Left forelimb (tissue), 1 donor: ENCODE data around the gene FRMD8.
"Not testable (repeated sequence)": the region's sequence is repeated elsewhere in the genome, so short reads cannot be mapped to it uniquely, and the experiment has no call there.

Experiments used
- DNase-seq: peaks from one replicate; pipeline ENCODE4 v3.0.0-alpha.2; 2018; ENCODE audit warnings: low spot score

FRMD8 gene

GRCh38 chr11:65435411-65435931 lies 49.0 kb downstream of the FRMD8 start:
- no peak for DNase-seq

- DNase-seq = no peak
Observed at GRCh38 chr11:65435981-65436411, 49.6 kb downstream of the FRMD8 start.

DNA sequence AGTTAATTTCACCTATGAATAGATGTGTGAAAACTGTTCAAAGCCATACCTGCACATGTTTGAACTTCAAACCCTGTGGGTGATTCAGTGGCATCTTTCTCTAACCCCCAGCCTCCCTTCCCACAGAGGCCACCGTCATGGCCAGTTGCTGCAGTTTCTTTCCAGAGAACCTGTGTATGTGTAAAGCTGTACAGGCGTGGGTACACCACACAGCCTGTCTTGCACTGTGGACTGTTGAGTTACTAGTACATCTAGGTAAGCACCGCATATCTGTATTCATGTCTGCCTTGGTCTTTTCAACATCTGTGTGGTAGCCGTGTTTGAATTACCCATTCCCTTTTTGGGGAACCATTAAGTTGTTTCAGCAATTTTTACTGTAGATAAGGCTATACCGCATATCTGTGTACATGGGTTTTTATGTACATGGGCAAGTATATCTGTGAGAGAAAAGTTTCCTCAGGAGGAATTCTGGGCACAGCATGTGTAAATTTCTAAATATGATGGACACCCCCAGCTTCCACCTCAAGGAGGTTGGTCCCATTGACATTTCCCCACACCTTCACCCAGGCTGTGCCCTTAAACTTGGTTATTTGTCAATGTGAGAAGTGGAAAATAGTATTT lies 50.1 kb downstream of the FRMD8 start:
- no peak for DNase-seq

GRCh38 chr11:65437436-65438227 lies 51.2 kb downstream of the FRMD8 start:
- no peak for DNase-seq

DNA sequence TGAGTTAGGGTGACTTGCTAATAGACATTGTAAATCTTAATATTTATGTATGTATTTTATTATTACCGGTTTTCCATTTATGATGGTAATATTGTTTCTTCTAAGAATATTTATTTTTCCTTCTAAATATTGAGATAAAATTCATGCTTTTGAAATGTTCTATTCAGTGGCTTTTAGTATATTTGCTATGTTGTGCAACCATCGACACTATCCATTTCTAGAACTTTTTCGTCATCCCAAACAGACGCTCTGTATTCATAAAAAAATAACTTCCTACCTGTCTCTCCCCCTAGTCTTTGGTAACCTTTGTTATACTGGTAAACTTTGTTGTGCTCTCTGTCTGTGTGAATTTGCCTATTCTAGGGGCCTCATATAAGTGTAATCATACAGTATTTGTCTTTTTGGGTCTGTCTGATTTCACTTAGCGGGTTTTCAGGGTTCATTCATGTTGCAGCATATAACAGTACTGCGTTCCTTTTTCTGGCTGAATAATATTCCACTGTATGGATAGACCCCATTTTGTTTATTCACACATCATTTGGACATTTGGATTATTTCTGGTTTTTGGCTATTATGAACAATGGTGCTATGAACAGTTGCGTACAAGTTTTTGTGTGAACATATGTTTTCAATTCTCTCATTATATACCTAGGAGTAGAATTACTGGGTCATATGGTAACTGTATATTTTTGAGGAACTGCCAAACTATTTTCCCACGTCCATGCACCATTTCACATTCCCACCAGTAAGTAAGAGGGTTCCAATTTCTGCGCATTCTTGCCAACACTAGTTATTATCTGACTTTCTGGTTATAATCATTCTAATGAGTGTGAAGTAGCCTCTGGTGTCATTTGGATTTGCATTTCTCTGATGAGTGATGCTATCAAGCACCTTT lies 52.1 kb downstream of the FRMD8 start:
- DNase-seq = no peak

- no peak for DNase-seq
Observed at GRCh38 chr11:65439331-65440181, 53.1 kb downstream of the FRMD8 start.

DNA sequence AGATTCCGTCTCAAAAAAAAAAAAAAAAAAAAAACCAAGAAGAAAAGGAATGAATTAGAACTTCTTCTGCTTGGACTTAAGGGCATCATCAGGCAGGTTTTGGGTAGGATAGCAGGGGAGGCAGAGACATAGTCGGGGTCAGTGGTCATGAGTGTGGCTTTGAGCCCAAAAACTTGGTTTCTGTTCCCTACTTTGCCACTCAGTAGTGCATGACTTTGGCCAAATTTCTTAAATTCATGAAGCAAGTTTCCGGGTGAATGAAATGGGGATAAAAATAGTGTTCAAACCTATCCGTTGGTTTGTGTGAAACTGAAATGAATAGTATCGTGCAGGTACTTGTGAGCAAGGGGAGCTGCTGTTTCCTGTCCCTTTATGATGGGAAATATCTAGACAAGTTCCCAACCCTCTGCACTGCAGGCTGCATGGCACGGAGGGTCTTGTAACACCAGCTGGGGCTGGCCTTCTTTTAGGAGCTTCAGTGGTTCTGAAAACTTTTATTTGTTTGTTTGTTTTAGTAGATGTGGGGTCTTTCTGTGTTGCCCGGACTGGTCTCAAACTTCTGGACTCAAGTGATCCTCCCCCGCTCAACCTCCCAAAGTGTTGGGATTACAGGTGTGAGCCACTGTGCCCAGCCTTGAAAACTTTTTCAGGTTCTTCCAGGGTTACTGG lies 54.5 kb downstream of the FRMD8 start:
- no peak for DNase-seq

GRCh38 chr11:65442842-65443331 lies 56.5 kb downstream of the FRMD8 start:
- no peak for DNase-seq

DNA sequence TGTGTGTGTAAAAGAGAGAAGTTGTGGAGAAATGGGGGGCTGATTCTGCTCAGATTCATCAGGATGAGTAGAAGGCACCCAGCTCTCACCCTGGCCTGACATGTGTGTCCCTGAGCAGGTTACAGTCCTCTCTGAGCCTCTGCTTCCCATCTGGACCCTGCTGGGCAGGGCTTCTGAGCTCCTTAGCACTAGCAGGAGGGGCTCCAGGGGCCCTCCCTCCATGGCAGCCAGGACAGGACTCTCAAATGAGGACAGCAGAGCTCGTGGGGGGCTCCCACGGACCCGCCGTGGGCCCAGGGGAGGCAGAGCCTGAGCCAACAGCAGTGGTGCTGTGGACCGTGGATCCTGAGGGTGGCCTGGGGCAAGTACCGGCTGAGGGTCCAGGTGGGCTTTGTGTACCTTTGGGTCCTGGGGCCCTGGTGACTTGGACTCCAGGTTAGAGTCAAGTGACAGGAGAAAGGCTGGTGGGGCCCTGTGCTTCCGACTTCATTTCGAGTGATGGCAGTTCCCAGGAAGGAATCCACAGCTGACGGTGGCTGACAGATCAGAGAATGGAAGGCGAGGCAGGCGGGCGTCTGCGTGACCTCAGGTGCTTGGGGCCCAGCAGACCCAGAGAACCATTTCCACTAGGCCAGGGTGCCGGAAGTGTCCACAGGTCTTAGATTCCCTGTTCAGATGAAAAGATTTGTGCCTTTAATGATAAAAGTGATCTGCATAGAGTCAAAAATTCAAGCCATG lies 58.0 kb downstream of the FRMD8 start:
- no peak for DNase-seq

DNA sequence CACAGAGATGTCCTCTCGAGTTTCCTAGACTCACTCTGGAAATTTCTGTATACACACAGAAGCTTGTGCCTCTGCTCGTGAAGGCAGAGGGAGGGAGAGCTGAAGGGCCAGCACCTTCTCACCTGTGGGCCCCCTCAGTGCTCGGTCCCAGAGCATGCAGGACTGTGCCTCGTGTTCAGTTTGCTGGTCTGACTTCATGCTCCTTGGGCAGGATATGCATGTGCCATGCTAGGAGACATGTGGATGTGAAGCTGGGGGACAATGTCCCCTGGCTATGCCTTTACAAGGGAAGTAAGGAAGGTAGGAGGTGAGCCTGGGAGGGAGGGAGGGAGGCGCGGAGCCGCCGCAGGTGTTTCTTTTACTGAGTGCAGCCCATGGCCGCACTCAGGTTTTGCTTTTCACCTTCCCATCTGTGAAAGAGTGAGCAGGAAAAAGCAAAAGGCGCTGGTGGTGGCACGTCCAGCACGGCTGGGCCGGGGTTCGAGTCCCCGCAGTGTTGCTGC lies 58.7 kb downstream of the FRMD8 start:
- DNase-seq = no peak

- DNase-seq = no peak
Observed at GRCh38 chr11:65445604-65446445, 59.4 kb downstream of the FRMD8 start.

DNA sequence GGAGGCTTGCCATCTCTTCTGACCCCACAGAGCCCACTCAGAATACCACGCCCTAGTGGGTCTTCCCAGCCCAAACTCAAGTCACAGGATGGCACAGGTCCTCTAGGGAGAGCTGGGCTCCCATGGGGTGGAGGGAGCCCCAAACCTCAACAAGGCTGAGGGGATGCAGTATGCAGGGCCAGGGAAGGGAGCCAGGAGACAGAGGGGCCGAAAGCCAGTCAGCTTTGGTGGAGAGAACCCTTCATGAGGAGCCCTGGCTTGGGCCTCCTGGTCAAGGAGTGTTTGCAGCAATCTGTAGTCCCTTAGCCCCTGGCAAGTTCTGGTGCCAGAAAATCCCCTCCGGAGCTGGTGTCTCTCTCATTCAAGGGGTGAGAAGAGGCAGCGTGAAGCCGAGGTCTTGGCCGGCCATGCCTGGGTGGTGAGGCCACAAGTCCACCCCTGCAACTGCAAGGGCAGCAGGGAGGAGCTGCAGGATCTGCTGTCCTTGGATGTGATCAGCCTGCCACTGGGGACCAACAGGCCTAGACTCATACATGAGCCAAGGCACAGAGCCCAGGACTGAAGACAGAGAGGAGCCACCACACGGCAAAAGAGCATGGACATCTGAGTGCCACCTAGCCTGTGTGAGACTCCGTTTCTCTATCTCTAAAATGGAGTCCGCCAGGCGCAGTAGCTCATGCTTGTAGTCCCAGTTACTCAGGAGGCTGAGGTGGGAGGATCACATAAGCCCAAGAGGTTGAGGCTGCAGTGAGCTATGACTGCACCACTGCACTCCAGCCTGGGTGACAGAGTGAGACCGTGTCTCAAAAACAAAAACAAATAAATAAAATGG lies 60.2 kb downstream of the FRMD8 start:
- DNase-seq = no peak

GRCh38 chr11:65448074-65448417 lies 61.6 kb downstream of the FRMD8 start:
- DNase-seq = no peak

GRCh38 chr11:65448418-65449105 lies 62.1 kb downstream of the FRMD8 start:
- no peak for DNase-seq

DNA sequence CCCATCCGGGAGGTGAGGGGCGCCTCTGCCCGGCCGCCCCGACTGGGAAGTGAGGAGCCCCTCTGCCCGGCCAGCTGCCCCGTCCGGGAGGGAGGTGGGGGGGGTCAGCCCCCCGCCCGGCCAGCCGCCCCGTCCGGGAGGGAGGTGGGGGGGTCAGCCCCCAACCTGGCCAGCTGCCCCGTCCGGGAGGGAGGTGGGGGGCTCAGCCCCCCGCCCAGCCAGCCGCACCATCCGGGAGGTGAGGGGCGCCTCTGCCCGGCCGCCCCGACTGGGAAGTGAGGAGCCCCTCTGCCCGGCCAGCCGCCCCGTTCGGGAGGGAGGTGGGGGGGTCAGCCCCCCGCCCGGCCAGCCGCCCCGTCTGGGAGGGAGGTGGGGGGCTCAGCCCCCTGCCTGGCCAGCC lies 64.9 kb downstream of the FRMD8 start:
- DNase-seq = not testable (repeated sequence)

DNA sequence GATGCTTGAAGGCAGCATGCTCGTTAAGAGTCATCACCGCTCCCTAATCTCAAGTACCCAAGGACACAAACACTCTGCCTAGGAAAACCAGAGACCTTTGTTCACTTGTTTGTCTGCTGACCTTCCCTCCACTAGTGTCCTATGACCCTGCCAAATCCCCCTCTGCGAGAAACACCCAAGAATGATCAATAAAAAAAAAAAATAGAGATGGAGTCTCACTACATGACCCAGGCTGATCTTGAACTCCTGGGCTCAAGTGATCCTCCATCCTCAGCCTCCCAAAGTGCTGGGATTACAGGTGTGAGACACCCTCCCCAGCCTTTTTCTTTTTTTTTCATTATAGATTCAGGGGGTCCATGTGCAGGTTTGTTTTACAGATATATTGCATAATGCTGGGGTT lies 65.8 kb downstream of the FRMD8 start:
- not testable (repeated sequence) for DNase-seq

- no peak for DNase-seq
Observed at GRCh38 chr11:65452806-65453490, 66.5 kb downstream of the FRMD8 start.
